HTERT RPE-1 (cell line): ENCODE measurements around the gene LYPD3.
"Not testable (repeated sequence)": the region's sequence is repeated elsewhere in the genome, so short reads cannot be mapped to it uniquely, and the experiment has no call there.

ENCODE experiments used
- in situ Hi-C: fragments of 300-500 bp; cut with MboI; formaldehyde crosslinking; loops from 4 replicates; pipeline ENCODE4 v1.14.3; 2020; ENCODE audit warnings: low sequenced_read_pairs

Gene LYPD3

GRCh38 chr19:43465468-43466120, at the start of gene LYPD3:
TSS of gene LYPD3 (minus strand) at chr19:43465608. CDS start at chr19:43465571, 37 bp downstream.
- in situ Hi-C loops, result no loop called here

- in situ Hi-C loops, result not testable (repeated sequence)
These were observed 47.0 kb upstream of the LYPD3 start for GRCh38 chr19:43512399-43512798.

GRCh38 chr19:43511324-43511723, 45.9 kb upstream of the LYPD3 start:
- in situ Hi-C loops, result no loop called here

- in situ Hi-C loops, result no loop called here
These were observed 45.3 kb upstream of the LYPD3 start for GRCh38 chr19:43510713-43511112.

GRCh38 chr19:43507880-43508279, 42.5 kb upstream of the LYPD3 start:
- in situ Hi-C loops, result no loop called here

GRCh38 chr19:43506629-43507028, 41.2 kb upstream of the LYPD3 start:
- in situ Hi-C loops, result no loop called here

- in situ Hi-C loops, result no loop called here
These were observed 40.5 kb upstream of the LYPD3 start for GRCh38 chr19:43505941-43506340.

- in situ Hi-C loops, result no loop called here
These were observed 39.7 kb upstream of the LYPD3 start for GRCh38 chr19:43505186-43505456.

- in situ Hi-C loops, result no loop called here
These were observed 39.2 kb upstream of the LYPD3 start, which contains the start of gene PHLDB3 for GRCh38 chr19:43504426-43505185. TSS of gene PHLDB3 (minus strand) at chr19:43504746. CDS start at chr19:43504118, 628 bp downstream.

GRCh38 chr19:43503501-43504425, 38.4 kb upstream of the LYPD3 start:
- in situ Hi-C loops, result no loop called here

- in situ Hi-C loops, result no loop called here
These were observed 37.1 kb upstream of the LYPD3 start for GRCh38 chr19:43502419-43502976.

GRCh38 chr19:43501661-43502418, 36.4 kb upstream of the LYPD3 start:
- in situ Hi-C loops, result no loop called here

- in situ Hi-C loops, result no loop called here
These were observed 33.6 kb upstream of the LYPD3 start for GRCh38 chr19:43499042-43499441.

GRCh38 chr19:43498233-43498842, 32.9 kb upstream of the LYPD3 start:
- in situ Hi-C loops, result no loop called here

GRCh38 chr19:43496960-43497359, 31.6 kb upstream of the LYPD3 start:
- in situ Hi-C loops, result no loop called here

- in situ Hi-C loops, result no loop called here
These were observed 29.7 kb upstream of the LYPD3 start for GRCh38 chr19:43495082-43495481.

- in situ Hi-C loops, result no loop called here
These were observed 25.4 kb upstream of the LYPD3 start for GRCh38 chr19:43490759-43491158.

GRCh38 chr19:43489979-43490599, 24.7 kb upstream of the LYPD3 start:
- in situ Hi-C loops, result no loop called here

GRCh38 chr19:43489310-43489709, 23.9 kb upstream of the LYPD3 start:
- in situ Hi-C loops, result no loop called here

- in situ Hi-C loops, result no loop called here
These were observed 22.8 kb upstream of the LYPD3 start for GRCh38 chr19:43488179-43488578.
